ENCODE results near the gene LCMT2.
A peak's percentile ranks its signal among the peaks of the same experiment; 100 is the strongest.

The LCMT2 gene, protein sequence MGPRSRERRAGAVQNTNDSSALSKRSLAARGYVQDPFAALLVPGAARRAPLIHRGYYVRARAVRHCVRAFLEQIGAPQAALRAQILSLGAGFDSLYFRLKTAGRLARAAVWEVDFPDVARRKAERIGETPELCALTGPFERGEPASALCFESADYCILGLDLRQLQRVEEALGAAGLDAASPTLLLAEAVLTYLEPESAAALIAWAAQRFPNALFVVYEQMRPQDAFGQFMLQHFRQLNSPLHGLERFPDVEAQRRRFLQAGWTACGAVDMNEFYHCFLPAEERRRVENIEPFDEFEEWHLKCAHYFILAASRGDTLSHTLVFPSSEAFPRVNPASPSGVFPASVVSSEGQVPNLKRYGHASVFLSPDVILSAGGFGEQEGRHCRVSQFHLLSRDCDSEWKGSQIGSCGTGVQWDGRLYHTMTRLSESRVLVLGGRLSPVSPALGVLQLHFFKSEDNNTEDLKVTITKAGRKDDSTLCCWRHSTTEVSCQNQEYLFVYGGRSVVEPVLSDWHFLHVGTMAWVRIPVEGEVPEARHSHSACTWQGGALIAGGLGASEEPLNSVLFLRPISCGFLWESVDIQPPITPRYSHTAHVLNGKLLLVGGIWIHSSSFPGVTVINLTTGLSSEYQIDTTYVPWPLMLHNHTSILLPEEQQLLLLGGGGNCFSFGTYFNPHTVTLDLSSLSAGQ

DNA sequence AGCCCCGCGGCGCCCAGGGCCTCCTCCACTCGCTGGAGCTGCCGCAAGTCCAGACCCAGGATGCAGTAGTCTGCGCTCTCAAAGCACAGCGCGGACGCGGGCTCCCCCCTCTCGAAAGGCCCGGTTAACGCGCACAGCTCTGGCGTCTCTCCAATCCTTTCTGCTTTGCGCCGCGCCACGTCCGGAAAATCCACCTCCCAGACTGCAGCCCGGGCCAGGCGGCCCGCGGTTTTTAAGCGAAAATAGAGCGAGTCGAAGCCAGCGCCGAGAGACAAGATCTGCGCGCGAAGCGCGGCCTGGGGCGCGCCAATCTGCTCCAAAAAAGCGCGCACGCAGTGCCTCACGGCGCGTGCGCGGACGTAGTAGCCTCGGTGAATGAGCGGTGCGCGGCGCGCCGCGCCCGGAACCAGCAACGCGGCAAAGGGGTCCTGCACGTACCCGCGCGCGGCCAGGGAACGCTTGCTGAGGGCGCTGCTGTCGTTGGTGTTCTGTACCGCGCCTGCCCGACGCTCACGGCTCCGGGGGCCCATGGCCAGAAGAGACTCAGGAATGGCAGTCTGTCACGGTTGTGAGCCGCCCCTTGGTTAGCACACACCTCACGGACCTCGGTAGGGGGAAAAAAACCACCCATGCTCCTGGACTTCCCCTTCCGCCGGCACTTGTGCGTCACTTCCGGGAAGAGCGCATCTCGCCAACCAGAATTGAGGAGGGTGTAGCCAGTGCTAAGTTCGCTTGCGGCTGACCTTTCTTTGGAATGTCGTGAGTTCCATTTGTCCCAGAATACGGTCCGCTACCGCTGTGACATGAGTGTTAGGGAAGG is at the start of gene LCMT2:
TSS of gene LCMT2 (minus strand) at position 614 of the 820 bp plus-strand sequence. CDS start at position 530, 84 bp downstream.
- peak within 1 kb of the TSS; percentile 79 for H3K9ac ChIP-seq (ENCODE audit: low read length)
- peaks cover 19% of the 10 kb centered on the region for H3K4me1 ChIP-seq (ENCODE audit: control insufficient read depth, insufficient read depth, low read length)
- H3K4me3 ChIP-seq (ENCODE audit: low read length), result peak within 1 kb of the TSS; percentile 100
- H3K36me3 ChIP-seq (ENCODE audit: control insufficient read depth, insufficient read depth, low read length), result no peaks in the 10 kb centered on the region
- no peaks in the 10 kb centered on the region for H3K9me3 ChIP-seq (ENCODE audit: control insufficient read depth, low read length)
- no peaks in the 10 kb centered on the region for H3K27me3 ChIP-seq (ENCODE audit: control insufficient read depth, insufficient read depth, low read length)

DNA sequence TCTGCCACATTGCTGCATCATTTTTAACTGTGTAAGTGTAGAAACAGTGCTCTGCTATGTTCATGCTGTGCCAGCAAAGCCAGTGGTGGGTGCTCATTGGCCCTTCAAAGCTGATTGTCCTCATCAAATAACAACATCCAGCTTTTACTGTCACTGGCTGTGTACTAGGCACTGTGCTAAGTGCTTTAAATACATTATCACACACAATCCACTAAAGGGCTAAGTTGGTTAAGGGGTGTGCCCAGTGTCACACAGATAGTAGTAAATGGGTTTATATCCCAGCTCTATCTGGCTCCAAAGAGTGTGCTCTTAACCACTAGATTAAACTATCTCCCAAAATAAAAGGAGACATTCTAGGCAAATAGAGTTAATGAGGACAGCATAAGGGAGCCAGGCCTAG is 48.2 kb upstream of the LCMT2 start:
- H3K4me3 ChIP-seq (ENCODE audit: low read length), result no peak overlapping the region
- no peaks in the 10 kb centered on the region for H3K9me3 ChIP-seq (ENCODE audit: control insufficient read depth, low read length)
- H3K36me3 ChIP-seq (ENCODE audit: control insufficient read depth, insufficient read depth, low read length), result no peaks in the 10 kb centered on the region
- H3K9ac ChIP-seq (ENCODE audit: low read length), result no peak overlapping the region
- H3K4me1 ChIP-seq (ENCODE audit: control insufficient read depth, insufficient read depth, low read length), result no peaks in the 10 kb centered on the region
- H3K27me3 ChIP-seq (ENCODE audit: control insufficient read depth, insufficient read depth, low read length), result no peaks in the 10 kb centered on the region

DNA sequence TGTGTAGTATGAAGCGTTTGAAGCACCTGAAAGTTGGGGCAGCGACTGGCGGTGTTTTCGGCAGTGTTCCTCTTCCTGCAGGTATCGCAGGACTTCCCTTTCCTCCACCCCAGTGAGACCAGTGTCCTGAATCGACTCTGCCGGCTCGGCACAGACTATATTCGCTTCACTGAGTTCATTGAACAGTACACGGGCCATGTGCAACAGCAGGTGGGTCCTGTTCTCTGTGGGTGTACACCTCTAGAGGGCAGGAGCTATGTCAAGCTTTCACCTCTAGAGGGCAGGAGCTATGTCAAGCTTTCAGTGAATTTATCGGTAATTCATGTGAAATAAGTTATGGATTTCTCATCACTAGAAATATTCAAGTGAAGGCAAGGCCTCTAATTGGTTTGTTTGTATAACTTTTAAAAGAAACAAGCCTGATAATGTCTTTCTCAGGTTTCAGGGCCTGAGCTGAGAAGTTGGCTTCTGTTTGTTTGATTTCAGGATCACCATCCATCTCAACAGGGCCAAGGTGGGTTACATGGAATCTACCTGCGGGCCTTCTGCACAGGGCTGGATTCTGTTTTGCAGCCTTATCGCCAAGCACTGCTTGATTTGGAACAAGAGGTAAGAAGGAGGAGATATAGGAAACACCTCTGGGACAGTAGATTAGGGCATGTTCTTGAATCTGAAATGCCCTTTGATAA is 45.8 kb upstream of the LCMT2 start:
- Histone ChIP-seq H3K36me3 (ENCODE audit: control insufficient read depth, insufficient read depth, low read length) (no peaks in the 10 kb centered on the region), H3K4me1 (ENCODE audit: control insufficient read depth, insufficient read depth, low read length) (peaks cover 6% of the 10 kb centered on the region), H3K9me3 (ENCODE audit: control insufficient read depth, low read length) (no peaks in the 10 kb centered on the region), H3K9ac (ENCODE audit: low read length) (no peak overlapping the region), H3K4me3 (ENCODE audit: low read length) (no peak overlapping the region), H3K27me3 (ENCODE audit: control insufficient read depth, insufficient read depth, low read length) (no peaks in the 10 kb centered on the region)

DNA sequence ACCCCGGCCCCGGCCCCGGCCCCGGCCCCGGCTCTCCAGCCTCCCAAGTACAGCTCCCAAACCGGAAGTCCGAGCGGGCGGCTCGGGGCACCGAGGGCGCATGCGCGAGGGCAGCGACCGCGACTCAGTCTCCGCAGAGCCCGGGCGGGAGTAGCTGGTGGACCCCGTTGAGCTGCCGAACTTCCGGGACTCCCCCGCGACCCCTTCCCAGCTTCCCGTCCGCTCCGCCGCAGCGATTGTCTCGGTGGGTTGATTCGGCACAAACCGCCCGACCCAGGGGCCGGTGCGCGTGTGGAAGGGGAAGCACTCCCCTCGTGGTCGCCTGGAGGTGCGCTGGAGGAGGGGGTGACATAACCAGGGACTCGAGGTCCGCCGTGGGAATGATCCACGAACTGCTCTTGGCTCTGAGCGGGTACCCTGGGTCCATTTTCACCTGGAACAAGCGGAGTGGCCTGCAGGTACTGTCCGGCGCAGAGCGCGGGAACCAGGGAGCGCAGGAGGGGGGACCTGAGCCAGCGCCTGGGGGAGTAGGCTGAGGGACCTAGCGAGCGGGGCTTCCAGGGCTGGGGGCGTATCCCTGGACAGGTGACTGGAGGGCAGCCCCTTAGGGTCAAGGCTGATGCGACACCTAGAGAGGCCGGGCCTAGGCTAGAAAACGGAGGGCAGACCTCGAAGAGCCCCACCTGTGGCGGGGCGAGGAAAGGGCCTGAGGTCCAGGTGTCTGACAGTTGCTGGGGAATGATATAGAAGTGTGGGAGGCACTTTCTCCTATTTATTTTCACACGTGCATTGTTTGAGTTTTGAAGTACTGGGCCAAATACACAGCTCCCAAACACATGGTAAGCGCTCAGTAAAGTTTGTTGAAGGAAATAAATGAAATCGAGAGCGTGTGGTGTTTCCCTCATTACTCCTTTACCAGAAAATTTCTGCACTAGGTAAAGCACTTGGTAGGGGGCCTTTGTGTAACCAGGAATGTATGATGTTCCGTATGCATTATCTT is 40.9 kb upstream of the LCMT2 start, which contains the start of the genes TUBGCP4 and ZSCAN29:
TSS of gene TUBGCP4 (plus strand) at position 127 of the 1,000 bp plus-strand sequence. CDS start at position 381, 254 bp downstream.
TSS of gene ZSCAN29 (minus strand) at position 69 of the 1,000 bp plus-strand sequence. CDS start 1,130 bp downstream, outside the sequence.
- Histone ChIP-seq H3K4me3 (ENCODE audit: low read length) (peak within 1 kb of the TSS; percentile 70), H3K9ac (ENCODE audit: low read length) (peak within 1 kb of the TSS; percentile 94), H3K27me3 (ENCODE audit: control insufficient read depth, insufficient read depth, low read length) (no peaks in the 10 kb centered on the region), H3K4me1 (ENCODE audit: control insufficient read depth, insufficient read depth, low read length) (peaks cover 16% of the 10 kb centered on the region), H3K9me3 (ENCODE audit: control insufficient read depth, low read length) (no peaks in the 10 kb centered on the region), H3K36me3 (ENCODE audit: control insufficient read depth, insufficient read depth, low read length) (peaks cover 2% of the 10 kb centered on the region)

DNA sequence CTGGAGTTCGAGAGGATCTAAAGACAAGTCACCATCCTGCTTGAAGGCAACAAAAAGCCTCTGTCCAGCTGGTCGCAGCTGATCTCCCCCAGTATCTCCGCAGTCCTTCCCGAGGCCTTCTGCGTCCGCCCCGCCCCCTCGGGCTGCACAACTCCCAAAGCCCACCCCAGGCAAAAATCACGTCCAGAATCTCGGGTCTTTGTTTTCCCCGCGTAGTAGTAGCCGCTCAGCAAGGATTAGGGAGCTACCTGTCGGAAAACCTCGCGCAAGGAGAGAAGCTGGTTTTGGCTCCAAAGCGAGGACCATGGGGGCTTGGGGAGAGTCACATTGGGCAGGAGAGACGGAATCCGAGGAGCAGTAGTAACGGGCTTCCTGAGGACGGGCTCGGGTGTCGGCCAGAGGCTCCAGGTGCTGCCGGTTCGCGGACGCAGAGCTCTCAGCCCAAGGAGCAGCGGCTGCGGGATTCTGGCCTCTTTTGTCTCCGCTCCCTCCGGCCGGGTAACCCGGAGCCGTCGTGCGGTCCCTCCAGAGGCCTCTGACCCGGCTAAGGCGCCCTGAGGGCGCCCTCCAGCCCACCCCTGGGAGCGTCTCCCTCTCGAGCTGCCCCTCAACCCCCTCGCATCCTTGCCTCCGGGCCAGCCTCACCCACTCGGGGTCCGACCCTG is 40.1 kb upstream of the LCMT2 start:
- Histone ChIP-seq H3K9ac (ENCODE audit: low read length) (peak overlapping the region; percentile 94), H3K27me3 (ENCODE audit: control insufficient read depth, insufficient read depth, low read length) (no peaks in the 10 kb centered on the region), H3K4me1 (ENCODE audit: control insufficient read depth, insufficient read depth, low read length) (peaks cover 16% of the 10 kb centered on the region), H3K4me3 (ENCODE audit: low read length) (peak overlapping the region; percentile 26), H3K36me3 (ENCODE audit: control insufficient read depth, insufficient read depth, low read length) (peaks cover 6% of the 10 kb centered on the region), H3K9me3 (ENCODE audit: control insufficient read depth, low read length) (no peaks in the 10 kb centered on the region)

DNA sequence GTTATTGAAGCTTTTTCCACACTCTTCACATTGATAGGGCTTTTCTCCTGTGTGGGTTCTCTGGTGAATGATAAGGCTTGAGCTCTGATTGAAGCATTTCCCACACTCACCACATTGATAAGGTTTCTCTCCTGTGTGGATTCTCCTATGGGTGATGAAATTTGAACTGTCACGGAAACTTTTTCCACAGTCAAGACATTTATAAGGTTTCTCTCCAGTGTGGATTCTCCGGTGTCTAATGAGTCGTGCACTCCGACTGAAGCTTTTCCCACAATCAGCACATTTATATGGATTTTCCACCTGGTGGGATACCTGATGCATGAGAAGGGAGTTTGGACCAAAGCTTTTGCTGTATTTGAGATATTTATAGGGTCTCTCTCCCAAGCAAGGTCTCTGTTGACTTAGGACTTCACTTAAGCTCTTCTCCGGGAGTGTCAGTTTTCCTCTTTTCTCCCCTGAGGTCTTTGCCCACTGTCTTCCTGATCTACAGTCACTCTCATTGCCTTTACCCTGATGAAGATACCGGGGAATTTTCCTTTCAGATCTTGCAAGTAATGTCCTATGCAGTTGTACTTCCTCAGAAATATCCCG is 31.0 kb upstream of the LCMT2 start:
- Histone ChIP-seq H3K36me3 (ENCODE audit: control insufficient read depth, insufficient read depth, low read length) (peaks cover 23% of the 10 kb centered on the region), H3K4me3 (ENCODE audit: low read length) (no peak overlapping the region), H3K4me1 (ENCODE audit: control insufficient read depth, insufficient read depth, low read length) (no peaks in the 10 kb centered on the region), H3K9me3 (ENCODE audit: control insufficient read depth, low read length) (peaks cover 10% of the 10 kb centered on the region), H3K9ac (ENCODE audit: low read length) (no peak overlapping the region), H3K27me3 (ENCODE audit: control insufficient read depth, insufficient read depth, low read length) (no peaks in the 10 kb centered on the region)

DNA sequence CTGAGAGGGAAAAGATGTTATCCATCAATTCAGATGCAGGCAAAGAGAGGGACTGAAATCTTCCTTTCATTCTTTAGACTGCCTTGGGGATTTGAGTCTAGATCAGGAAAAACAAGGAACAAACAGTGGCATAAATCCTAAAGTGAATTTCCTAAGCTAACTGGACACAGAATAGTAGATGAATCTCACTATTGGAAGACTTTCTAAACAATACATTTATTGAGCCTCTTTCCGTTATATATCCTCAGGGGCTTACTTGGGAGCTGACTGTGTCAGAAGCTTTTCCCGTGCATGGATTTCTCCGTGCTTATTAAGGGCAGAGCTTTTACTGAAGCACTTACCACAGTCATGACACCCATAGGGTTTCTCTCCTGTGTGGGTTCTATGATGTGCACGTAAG is 30.4 kb upstream of the LCMT2 start:
- Histone ChIP-seq H3K27me3 (ENCODE audit: control insufficient read depth, insufficient read depth, low read length) (no peaks in the 10 kb centered on the region), H3K9me3 (ENCODE audit: control insufficient read depth, low read length) (peaks cover 10% of the 10 kb centered on the region), H3K36me3 (ENCODE audit: control insufficient read depth, insufficient read depth, low read length) (peaks cover 18% of the 10 kb centered on the region), H3K4me3 (ENCODE audit: low read length) (no peak overlapping the region), H3K9ac (ENCODE audit: low read length) (no peak overlapping the region), H3K4me1 (ENCODE audit: control insufficient read depth, insufficient read depth, low read length) (no peaks in the 10 kb centered on the region)

DNA sequence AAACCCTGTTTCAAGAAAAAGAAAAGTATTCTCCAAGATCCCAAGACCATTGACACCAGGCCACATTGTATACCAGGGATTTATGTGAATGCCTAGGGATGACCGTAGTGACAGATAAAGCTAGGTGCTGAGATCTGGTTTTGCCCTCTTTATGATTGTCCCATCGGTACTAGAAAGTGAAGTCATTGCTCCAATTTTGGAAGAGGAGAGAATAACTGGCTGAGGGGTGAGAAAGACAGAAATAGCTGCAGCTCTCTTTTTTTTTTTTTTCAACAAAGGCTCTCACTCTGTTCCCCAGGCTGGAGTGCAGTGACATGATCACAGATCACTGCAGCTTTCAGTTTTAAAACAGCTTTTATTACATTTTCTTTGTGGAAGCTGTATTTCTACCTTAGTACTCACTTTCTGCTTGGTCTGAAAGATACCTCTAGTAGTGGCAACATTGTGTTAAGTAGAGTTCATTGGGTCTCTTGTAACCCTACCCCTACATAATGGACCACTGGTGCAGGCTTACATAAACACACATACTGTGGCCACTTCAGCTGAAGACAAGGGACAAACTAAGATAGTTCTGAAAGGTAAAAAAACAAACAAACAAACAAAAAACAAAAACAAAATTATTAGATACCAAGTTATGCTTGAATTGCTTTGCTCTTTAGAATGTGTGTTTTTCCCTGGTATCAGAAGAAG is 22.5 kb upstream of the LCMT2 start:
- Histone ChIP-seq H3K9me3 (ENCODE audit: control insufficient read depth, low read length) (no peaks in the 10 kb centered on the region), H3K4me3 (ENCODE audit: low read length) (no peak overlapping the region), H3K9ac (ENCODE audit: low read length) (no peak overlapping the region), H3K27me3 (ENCODE audit: control insufficient read depth, insufficient read depth, low read length) (no peaks in the 10 kb centered on the region), H3K36me3 (ENCODE audit: control insufficient read depth, insufficient read depth, low read length) (no peaks in the 10 kb centered on the region), H3K4me1 (ENCODE audit: control insufficient read depth, insufficient read depth, low read length) (no peaks in the 10 kb centered on the region)

DNA sequence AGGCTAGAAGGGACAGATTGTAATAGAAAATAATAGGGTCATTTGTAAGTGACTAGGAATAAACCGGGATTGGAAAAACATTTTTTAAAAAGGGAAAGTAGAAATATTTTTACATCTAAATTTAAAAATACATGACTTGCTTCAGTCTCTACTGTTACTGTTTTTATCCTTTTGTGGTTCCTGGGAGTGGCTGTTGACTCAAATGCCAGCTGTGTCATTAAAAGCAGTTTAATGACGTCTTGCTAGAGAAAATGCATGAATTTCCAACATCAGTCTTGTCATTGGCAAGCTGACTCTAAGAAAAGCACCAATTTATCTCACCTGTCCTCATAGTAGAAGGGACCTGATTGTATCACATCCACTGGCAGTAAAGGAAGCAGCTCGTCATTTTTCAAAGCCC is 16.7 kb upstream of the LCMT2 start:
- Histone ChIP-seq H3K9ac (ENCODE audit: low read length) (no peak overlapping the region), H3K27me3 (ENCODE audit: control insufficient read depth, insufficient read depth, low read length) (no peaks in the 10 kb centered on the region), H3K4me3 (ENCODE audit: low read length) (no peak overlapping the region), H3K9me3 (ENCODE audit: control insufficient read depth, low read length) (no peaks in the 10 kb centered on the region), H3K4me1 (ENCODE audit: control insufficient read depth, insufficient read depth, low read length) (no peaks in the 10 kb centered on the region), H3K36me3 (ENCODE audit: control insufficient read depth, insufficient read depth, low read length) (no peaks in the 10 kb centered on the region)

DNA sequence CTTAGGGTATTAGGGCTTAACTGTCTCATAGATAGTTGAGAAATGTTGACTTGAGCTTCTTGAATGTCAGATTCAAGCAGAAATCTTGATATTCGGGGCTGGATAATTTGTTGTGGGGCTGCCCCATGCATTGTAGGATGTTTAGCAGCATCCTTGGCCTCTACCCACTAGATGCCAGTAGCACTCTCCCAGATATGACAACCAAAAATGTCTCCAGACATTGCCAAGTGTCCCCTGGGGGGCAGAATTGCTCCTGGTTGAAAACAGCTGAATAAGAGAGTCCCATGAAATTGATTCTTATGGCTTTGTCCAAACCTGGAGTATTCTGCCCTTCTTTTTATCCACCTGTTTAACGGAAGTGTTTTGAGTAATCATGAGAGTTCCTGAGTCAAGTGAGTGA is 15.9 kb upstream of the LCMT2 start:
- Histone ChIP-seq H3K27me3 (ENCODE audit: control insufficient read depth, insufficient read depth, low read length) (no peaks in the 10 kb centered on the region), H3K4me3 (ENCODE audit: low read length) (no peak overlapping the region), H3K4me1 (ENCODE audit: control insufficient read depth, insufficient read depth, low read length) (no peaks in the 10 kb centered on the region), H3K9me3 (ENCODE audit: control insufficient read depth, low read length) (no peaks in the 10 kb centered on the region), H3K36me3 (ENCODE audit: control insufficient read depth, insufficient read depth, low read length) (no peaks in the 10 kb centered on the region), H3K9ac (ENCODE audit: low read length) (no peak overlapping the region)
